ENCODE results near the gene GNA12.

DNA sequence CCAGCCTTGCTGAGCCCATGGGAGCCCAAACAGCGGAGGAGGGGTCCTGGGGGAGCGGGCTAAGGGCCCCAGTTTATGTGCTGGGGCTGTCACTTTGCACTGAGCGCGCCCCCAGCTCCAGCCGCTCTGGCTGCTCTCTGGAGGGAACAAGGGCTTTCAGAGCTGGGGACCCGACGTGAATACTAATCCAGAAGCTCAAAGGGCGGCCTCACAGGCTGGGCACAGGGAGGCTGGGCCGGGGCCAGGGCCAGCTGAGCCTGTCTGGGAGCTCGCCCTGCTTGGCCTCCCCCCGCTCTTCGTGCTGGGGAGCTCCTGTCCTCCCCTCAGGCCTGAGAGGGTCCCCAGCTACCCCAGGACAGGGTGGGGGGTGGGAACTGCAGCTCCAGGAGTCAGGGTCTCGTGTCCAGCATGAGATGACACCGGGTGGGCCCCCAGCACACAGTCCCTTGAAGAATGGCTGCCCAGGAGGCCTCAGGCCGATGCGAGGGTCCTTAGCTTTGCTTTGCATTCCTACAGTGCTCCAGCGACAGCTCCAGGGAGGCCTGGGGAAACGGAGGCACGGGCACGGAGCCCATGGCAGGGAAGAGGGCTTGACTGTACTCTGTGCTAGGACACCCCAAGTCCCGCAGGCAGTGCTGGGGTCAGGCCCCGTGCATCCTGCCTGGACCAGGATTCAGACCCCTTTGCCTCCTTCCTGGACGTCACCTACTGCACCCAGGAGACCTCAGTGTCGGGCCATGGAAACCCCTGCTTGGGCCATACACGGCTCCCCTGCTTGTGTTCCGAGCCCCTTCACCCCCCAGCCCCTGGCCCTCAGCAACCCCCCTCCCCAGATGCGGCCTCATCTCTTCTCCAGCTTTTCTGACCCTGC lies 161.9 kb downstream of the GNA12 start:
- TF ChIP-seq, protein P1, sequence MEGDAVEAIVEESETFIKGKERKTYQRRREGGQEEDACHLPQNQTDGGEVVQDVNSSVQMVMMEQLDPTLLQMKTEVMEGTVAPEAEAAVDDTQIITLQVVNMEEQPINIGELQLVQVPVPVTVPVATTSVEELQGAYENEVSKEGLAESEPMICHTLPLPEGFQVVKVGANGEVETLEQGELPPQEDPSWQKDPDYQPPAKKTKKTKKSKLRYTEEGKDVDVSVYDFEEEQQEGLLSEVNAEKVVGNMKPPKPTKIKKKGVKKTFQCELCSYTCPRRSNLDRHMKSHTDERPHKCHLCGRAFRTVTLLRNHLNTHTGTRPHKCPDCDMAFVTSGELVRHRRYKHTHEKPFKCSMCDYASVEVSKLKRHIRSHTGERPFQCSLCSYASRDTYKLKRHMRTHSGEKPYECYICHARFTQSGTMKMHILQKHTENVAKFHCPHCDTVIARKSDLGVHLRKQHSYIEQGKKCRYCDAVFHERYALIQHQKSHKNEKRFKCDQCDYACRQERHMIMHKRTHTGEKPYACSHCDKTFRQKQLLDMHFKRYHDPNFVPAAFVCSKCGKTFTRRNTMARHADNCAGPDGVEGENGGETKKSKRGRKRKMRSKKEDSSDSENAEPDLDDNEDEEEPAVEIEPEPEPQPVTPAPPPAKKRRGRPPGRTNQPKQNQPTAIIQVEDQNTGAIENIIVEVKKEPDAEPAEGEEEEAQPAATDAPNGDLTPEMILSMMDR (conservative IDR thresholded peaks at IDR 0.05; ENCODE audit: low read depth, low read length): no peak
- TF ChIP-seq EZH2 (IDR thresholded peaks at IDR 0.05; ENCODE audit: low read length, unreplicated experiment): no peak
- no peak for TF ChIP-seq EZH2phosphoT487 (IDR thresholded peaks at IDR 0.05; ENCODE audit: borderline replicate concordance, low read length)

Data from PC-3 (cell line).